G401.6 (cell line): ENCODE data around the gene NINL.

Experiments
- FAIRE-seq: peaks from 2 replicates; lab custom pipeline; 2012; peaks lifted over from hg19 to GRCh38; lab: Jason Lieb, UNC

NINL gene

DNA sequence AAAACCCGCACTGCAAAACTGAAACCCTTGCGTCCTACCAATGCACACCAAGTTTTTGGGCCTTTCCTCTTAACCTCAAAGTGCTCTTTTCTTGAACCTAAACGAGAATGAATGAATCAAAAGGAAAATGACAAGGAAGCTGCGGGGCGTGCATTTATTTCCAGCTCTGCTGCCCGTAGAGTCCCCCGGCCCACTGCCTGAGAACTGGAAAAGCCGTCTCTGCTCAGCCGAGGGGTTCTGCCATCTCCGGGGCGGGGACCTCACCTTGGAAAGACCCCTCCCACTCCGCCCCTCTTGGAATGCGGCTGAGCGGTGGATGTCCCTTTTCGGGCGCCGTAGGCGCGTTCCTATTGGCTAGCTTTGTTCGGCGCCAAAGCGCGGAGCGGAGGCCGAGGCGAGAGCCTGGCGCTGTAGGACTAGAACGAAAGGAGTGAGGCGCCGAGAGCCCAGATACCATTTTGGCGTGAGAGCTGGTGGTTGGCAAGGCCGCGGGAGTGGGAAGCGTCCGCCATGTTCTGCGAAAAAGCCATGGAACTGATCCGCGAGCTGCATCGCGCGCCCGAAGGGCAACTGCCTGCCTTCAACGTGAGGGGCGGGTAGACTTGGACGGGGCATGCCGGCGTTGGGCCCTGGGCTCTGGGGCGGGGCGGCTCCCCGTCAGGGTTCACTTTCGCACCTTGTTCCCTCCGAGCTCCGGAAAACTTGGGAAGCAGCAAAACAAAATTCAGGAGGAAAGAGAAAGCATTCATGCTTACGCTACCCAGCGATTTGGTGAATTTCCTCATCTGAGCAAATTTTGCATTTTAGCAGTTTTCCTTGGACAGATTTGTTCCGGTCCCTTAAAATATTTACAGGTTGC is 177.8 kb downstream of the NINL start, which contains the start of gene GINS1:
Gene GINS1 (plus strand): TSS at position 363 of the 859 bp plus-strand sequence. CDS start 148 bp downstream, at position 511.
- peak; percentile 94 for FAIRE-seq
